SK-N-SH (cell line): Measurements from ENCODE around the gene EIF5AL1. TPM values are rescaled to one million over a fixed set of nuclear protein-coding genes. Genes with fewer than 3 reads are reported as not detected.

Experiments
- CTCF ChIA-PET: fragments of 300-600, 350-600 bp; formaldehyde crosslinking; extraction: SDS; loops from one replicate; lab custom pipeline; 2021; lab: Yijun Ruan, JAX
- POLR2A ChIA-PET: fragments of 350-600 bp; sonication (Branson Sonifier 250); formaldehyde crosslinking; extraction: SDS; loops from one replicate; lab custom pipeline; 2020; ENCODE audit warnings: antibody characterized with exemption, inconsistent platforms; lab: Yijun Ruan, JAX
- DNase-seq: peaks from one replicate; pipeline ENCODE4 v3.0.0; 2012
- H2AFZ ChIP-seq: fragments of 200-600 bp; sonication (generic); 2 replicates; pipeline ENCODE4 v1.8.1; 2016; ENCODE audit warnings: antibody characterized with exemption, mild to moderate bottlenecking, low read depth
- H3F3A ChIP-seq: fragments of 200-600 bp; sonication (generic); replicated peaks from 2 replicates; pipeline ENCODE3; 2016; ENCODE audit warnings: antibody characterized with exemption, mild to moderate bottlenecking; ENCODE audit not compliant: insufficient read depth
- H3K27ac ChIP-seq, 2 experiments: fragments of 200-500 bp in 1 of 2; fragments of 200-600 bp in 1 of 2; sonication (Bioruptor generic) in 1 of 2; sonication (generic), shearing (Covaris generic) in 1 of 2; 2 replicates each; pipeline versions ENCODE4 v1.5.1 to v1.6.1; 2014 to 2016; ENCODE audit warnings: low read depth in 2 of 2, inconsistent platforms in 1 of 2, low read length in 1 of 2, mild to moderate bottlenecking in 1 of 2, mixed read lengths in 1 of 2
- H3K27me3 ChIP-seq: fragments of 200-600 bp; sonication (generic), shearing (Covaris generic); 2 replicates; pipeline ENCODE4 v1.6.1; 2016; ENCODE audit warnings: mixed run types; ENCODE audit not compliant: insufficient read depth
- H3K36me3 ChIP-seq, 2 experiments: fragments of 200-500 bp in 1 of 2; fragments of 200-600 bp in 1 of 2; sonication (Bioruptor generic) in 1 of 2; sonication (generic) in 1 of 2; replicated peaks in 1 of 2; 2 replicates each; pipeline versions ENCODE3 to v1.5.1; 2014 to 2016; ENCODE audit warnings: low read length in 1 of 2, mild to moderate bottlenecking in 1 of 2; ENCODE audit not compliant: insufficient read depth in 2 of 2, control insufficient read depth in 1 of 2
- H3K4me1 ChIP-seq, 2 experiments: fragments of 200-500 bp in 1 of 2; fragments of 200-600 bp in 1 of 2; sonication (Bioruptor generic) in 1 of 2; sonication (generic), shearing (Covaris generic) in 1 of 2; 2 replicates each; pipeline versions ENCODE4 v1.5.1 to v1.6.1; 2014 to 2016; ENCODE audit warnings: low read depth in 1 of 2, low read length in 1 of 2, mixed run types in 1 of 2; ENCODE audit not compliant: insufficient read depth in 2 of 2, control insufficient read depth in 1 of 2
- H3K4me2 ChIP-seq: fragments of 200-600 bp; sonication (generic), shearing (Covaris generic); 2 replicates; pipeline ENCODE4 v1.6.1; 2017; ENCODE audit warnings: mixed run types
- H3K4me3 ChIP-seq, 2 experiments: fragments of 200-500 bp in 1 of 2; fragments of 200-600 bp in 1 of 2; sonication (Bioruptor generic) in 1 of 2; sonication (generic), shearing (Covaris generic) in 1 of 2; 2 replicates each; pipeline versions ENCODE4 v1.5.1 to v1.8.1; 2014 to 2016; ENCODE audit warnings: low read depth in 2 of 2, inconsistent platforms in 1 of 2, low read length in 1 of 2, mild to moderate bottlenecking in 1 of 2, mixed read lengths in 1 of 2, moderate library complexity in 1 of 2
- H3K79me2 ChIP-seq: fragments of 200-600 bp; sonication (generic); 2 replicates; pipeline ENCODE4 v1.8.1; 2017; ENCODE audit warnings: mild to moderate bottlenecking; ENCODE audit not compliant: insufficient read depth
- H3K9ac ChIP-seq: fragments of 200-600 bp; sonication (generic); 2 replicates; pipeline ENCODE4 v1.6.1; 2017; ENCODE audit warnings: mixed run types
- H3K9me2 ChIP-seq: fragments of 200-600 bp; sonication (generic); 2 replicates; pipeline ENCODE4 v1.6.1; 2017; ENCODE audit warnings: mixed run types
- H3K9me3 ChIP-seq: fragments of 200-600 bp; sonication (generic); 2 replicates; pipeline ENCODE4 v1.6.1; 2017; ENCODE audit warnings: mixed run types, mild to moderate bottlenecking, moderate library complexity
- H4K20me1 ChIP-seq: fragments of 200-600 bp; sonication (generic); 2 replicates; pipeline ENCODE4 v1.6.1; 2017; ENCODE audit warnings: mild to moderate bottlenecking, mixed run types; ENCODE audit not compliant: insufficient read depth
- CTCF ChIP-seq: fragments of 200-600 bp; sonication (generic); IDR thresholded peaks from 2 replicates; pipeline ENCODE4 v1.6.1; 2017; ENCODE audit warnings: antibody characterized with exemption, mild to moderate bottlenecking, moderate library complexity
- FOSL2 ChIP-seq: IDR thresholded peaks from 2 replicates; pipeline ENCODE4 v1.4.0; 2012; ENCODE audit warnings: low read depth, mild to moderate bottlenecking, moderate library complexity, borderline replicate concordance
- GATA2 ChIP-seq: sonication (generic); formaldehyde crosslinking; IDR thresholded peaks from 2 replicates; pipeline ENCODE4 v1.5.0; 2020; ENCODE audit warnings: mild to moderate bottlenecking, missing genetic modification reagents
- POLR2AphosphoS5 ChIP-seq: IDR thresholded peaks from 2 replicates; pipeline ENCODE4 v1.6.1; 2012; ENCODE audit warnings: low read depth, low read length
- RFX5 ChIP-seq: IDR thresholded peaks from 2 replicates; pipeline ENCODE4 v1.6.1; 2012; ENCODE audit warnings: mild to moderate bottlenecking, improper control_type of control experiment, low read length
- SIN3A ChIP-seq: IDR thresholded peaks from 2 replicates; pipeline ENCODE4 v1.6.1; 2012; ENCODE audit warnings: low read depth, mild to moderate bottlenecking, low read length, moderate library complexity, borderline replicate concordance
- USF2 ChIP-seq: fragments of 150-350 bp; IDR thresholded peaks from 2 replicates; pipeline ENCODE4 v1.6.1; 2017; ENCODE audit warnings: antibody characterized with exemption, low read length, low read depth, borderline replicate concordance
- ZBTB33 ChIP-seq: IDR thresholded peaks from 2 replicates; pipeline ENCODE4 v1.4.0; 2012; ENCODE audit warnings: low read depth, borderline replicate concordance
- WGBS: methylation state at CpG from one replicate; pipeline ENCODE4 v1.1.6; 2017; ENCODE audit warnings: low lambda C conversion rate; 5-methylcytosine and 5-hydroxymethylcytosine counted together
- polyA plus RNA-seq, 3 experiments: library from polyadenylated mRNA; depleted of rRNA; stranded (reverse); fragments of >200 nt; gene quantifications; 2 replicates each; pipeline ENCODE4 v1.2.3, GENCODE V29; 2012

EIF5AL1 gene
- polyA plus RNA-seq, 1 of the 3 experiments (the other 2 are of a cell fraction), result 0.26 TPM

GRCh38 chr10:79476645-79477044 lies 35.7 kb upstream of the EIF5AL1 start:
- Histone ChIP-seq H3K9me3 (no peaks in the 10 kb centered on the region), H3F3A (no peaks in the 10 kb centered on the region), H2AFZ (no peak overlapping the region), H4K20me1 (no peaks in the 10 kb centered on the region), H3K4me2 (no peak overlapping the region), H3K27me3 (no peaks in the 10 kb centered on the region), H3K79me2 (no peaks in the 10 kb centered on the region), H3K4me1 (no peaks in the 10 kb centered on the region), H3K27ac (no peak overlapping the region), H3K9me2 (no peaks in the 10 kb centered on the region), H3K9ac (no peak overlapping the region), H3K4me3 (no peak overlapping the region), H3K36me3 (no peaks in the 10 kb centered on the region)
- no peak for TF ChIP-seq FOSL2
- TF ChIP-seq USF2, result no peak
- TF ChIP-seq RFX5, result no peak
- POLR2A ChIA-PET, result no interaction called here
- DNase-seq, result no peak
- CTCF ChIA-PET, result interaction anchor here (1.0 to 6.3 kb wide), 6 partner anchors 8 to 103 kb away, joined by 4 to 34 read pairs (median 10); no protein-coding TSS in a partner anchor

- no peaks in the 10 kb centered on the region for H3K9me3 ChIP-seq
- WGBS, result 78% methylated on average over 7 of the region's 7 CpGs
- H3K4me3 ChIP-seq, result no peak overlapping the region
- peaks cover 0 to 2% of the 10 kb centered on the region in 2 experiments; a peak in 1 of 4 replicates for H3K4me1 ChIP-seq
- no peak overlapping the region for H2AFZ ChIP-seq
- H3K27me3 ChIP-seq, result no peaks in the 10 kb centered on the region
- H4K20me1 ChIP-seq, result no peaks in the 10 kb centered on the region
- DNase-seq, result no peak
- CTCF ChIA-PET, result interaction anchor here (0.5 to 6.3 kb wide), 6 partner anchors 9 to 104 kb away, joined by 3 to 34 read pairs (median 5); no protein-coding TSS in a partner anchor
- H3K27ac ChIP-seq, result no peak overlapping the region
- H3K36me3 ChIP-seq, result no peaks in the 10 kb centered on the region
- H3K9me2 ChIP-seq, result no peaks in the 10 kb centered on the region
- no peak for TF ChIP-seq POLR2AphosphoS5
- TF ChIP-seq SIN3A, result no peak
- no peak for TF ChIP-seq ZBTB33
- no peak for TF ChIP-seq CTCF
- TF ChIP-seq GATA2, result no peak
- TF ChIP-seq, all 33 proteins: peak for 0
- no peak overlapping the region for H3K4me2 ChIP-seq
- POLR2A ChIA-PET, result no interaction called here
- no peaks in the 10 kb centered on the region for H3F3A ChIP-seq
- no peaks in the 10 kb centered on the region for H3K79me2 ChIP-seq
- no peak overlapping the region for H3K9ac ChIP-seq
Measured at GRCh38 chr10:79477456-79477855, 34.9 kb upstream of the EIF5AL1 start.
